Inflammatory macrophage treated with lipopolysaccharide for 4 hours (primary cell): ENCODE measurements around the gene CMTM1.
"Not testable (repeated sequence)": the region's sequence is repeated elsewhere in the genome, so short reads cannot be mapped to it uniquely, and the experiment has no call there.

Experiments
- DNase-seq: peaks from one replicate; pipeline ENCODE4 v3.0.0-alpha.2; 2020

CMTM1 gene

DNA sequence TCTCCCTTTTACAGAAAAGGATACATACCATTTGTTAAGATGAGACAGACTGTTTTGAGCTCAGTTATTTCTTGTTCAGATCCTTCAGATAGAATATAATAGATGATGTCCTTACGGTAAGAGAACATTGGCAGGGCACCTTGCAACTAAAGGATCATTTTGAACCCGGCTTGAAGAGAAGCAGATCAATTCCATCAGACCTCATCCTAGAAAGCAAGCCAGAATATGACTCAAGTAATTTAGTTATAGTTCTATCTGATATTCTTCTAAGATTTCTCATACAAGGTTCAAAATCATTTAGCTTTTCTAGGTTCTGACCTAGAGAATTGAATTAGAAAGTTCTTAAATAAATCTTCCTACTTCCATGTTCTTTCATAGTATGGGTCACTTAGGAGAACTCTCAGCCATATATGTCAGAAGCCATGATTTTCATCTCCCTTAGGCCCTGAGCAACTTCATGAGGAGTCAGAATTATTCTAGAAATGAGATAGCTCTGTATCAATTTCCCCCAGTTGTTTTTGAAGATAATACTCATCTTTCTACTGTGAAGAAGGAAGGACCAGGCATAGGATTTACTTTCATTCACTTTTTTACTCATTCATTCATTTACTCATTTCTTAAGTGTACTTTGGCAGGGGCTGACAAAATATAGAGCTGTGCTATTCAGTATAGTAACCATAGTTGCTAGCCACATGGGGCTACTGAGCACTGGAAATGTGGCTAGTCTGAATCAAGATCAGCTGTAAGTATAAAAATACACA lies 2.5 kb upstream of the CMTM1 start:
- DNase-seq: no peak

- not testable (repeated sequence) for DNase-seq
These were observed 1.0 kb downstream of the CMTM1 start for GRCh38 chr16:66567270-66567669.

- DNase-seq: no peak
These were observed 2.1 kb downstream of the CMTM1 start for GRCh38 chr16:66568355-66568754.

- DNase-seq: no peak
These were observed 2.9 kb downstream of the CMTM1 start for GRCh38 chr16:66569131-66569530.

DNA sequence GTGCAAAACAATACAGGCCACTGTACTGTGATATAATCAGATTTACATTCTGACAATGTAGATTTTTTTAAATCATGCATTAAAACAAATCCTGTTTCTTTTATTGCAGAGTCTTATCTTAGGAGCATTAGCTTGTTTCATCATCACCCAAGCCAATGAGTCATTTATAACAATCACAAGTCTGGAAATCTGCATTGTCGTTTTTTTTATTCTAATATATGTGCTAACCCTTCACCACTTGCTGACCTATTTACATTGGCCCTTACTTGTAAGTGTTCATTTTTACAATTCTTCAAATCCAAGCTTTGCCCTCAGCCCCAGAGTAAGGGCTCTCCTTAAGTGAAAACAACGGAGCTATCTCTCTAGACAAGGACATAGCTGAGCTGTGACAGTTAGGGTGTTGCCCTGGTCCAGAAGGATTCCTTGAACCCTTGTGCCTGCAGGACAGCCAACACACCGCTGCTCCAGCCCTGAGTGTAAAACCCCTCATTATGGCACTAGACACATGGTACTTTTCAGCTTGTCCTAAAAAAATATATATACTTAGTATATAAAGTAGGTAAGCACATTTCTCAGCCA lies 3.7 kb downstream of the CMTM1 start:
- DNase-seq: peak; percentile 75

DNA sequence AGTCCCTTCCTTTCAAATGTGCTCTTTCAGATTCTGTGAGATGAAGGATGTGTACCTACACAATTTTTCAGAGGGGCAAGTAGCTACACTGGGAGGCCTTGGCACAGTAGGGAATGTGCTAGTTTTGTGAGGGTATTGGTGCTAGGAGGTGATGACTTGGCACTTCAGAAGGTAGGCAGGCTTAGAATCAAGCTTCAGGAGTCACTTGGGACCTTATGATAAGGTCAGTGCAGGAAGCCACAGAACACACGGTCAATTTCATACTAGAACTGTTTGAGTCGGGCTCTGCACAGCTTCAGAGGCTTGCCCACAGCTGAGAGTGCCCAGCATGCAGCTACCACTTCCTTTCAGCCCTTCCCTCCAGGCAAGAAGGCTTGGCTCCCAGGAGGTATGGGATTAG lies 6.1 kb downstream of the CMTM1 start:
- no peak for DNase-seq

DNA sequence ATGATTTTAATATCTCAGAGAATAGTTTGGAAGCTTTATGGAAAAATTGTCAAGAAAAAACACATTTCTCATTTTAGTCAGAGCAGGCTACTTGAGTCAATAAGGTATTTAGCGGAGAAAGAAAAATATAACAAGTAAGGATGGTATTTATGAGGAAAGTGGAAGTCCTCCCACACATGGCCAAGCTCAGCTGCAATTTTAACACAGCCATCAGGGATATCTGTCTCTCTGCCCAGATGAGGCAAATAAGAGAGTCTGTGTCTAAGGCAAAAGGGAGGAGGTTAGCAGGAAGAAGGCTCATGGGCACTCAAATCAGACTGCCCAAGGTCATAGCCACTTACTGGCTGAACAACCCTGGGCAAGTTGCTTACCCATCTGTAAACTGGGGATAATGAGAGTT lies 7.8 kb downstream of the CMTM1 start:
- peak; percentile 39 for DNase-seq

GRCh38 chr16:66574531-66574930 lies 8.3 kb downstream of the CMTM1 start:
- no peak for DNase-seq

DNA sequence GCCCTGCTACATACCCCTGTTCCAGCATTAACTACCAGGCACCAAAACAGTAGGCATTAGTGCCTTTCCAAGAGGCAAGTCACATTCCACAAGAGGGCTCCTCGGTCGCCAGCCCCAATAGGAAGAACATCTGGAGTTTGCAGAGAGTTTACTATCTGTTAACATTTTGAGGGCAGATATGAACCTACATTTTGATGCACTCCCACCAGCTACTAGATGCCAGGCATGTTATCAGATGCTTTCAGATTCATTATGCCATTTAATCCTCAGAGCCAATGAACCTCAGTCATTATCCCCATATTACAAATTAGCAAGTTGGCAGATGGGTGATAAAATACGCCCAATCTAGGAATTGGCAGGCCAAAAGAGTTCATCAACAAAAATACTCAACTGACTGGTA lies 8.8 kb downstream of the CMTM1 start:
- DNase-seq: no peak

GRCh38 chr16:66576296-66576695 lies 10.1 kb downstream of the CMTM1 start:
- DNase-seq: no peak

- no peak for DNase-seq
These were observed 12.7 kb downstream of the CMTM1 start, which contains the start of gene CMTM2 for GRCh38 chr16:66578651-66579531. Gene CMTM2, plus strand, starts transcription at chr16:66579463. Its CDS starts 145 bp downstream, at chr16:66579608.

DNA sequence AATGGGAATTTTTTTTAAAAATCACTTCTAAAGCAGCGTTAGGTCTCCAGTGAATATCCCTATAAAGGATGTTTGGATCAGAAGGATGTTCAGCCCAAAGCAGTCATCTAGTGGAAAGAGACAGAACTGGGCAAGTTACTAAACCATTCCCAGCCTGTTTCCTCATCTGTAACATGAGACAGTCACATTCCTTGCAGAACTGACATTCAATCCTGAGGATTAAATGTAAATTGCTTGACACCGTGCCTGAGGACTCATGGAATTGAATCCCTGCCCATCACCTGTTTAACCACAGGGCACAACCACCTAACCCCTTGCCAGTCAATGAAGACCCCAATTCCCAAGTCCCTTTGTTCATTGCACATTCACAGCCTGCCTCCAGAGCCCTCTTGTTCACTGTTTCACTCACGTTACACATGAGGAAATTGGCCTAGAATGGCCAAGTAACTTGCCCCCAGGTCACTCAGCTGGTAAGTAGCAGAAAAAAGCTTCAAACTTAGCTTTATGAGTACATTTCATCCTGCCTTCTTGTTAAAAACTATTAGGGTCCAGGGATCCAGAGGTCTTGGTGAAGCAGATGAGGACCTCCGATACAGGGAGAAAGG lies 14.5 kb downstream of the CMTM1 start:
- peak; percentile 19 for DNase-seq

DNA sequence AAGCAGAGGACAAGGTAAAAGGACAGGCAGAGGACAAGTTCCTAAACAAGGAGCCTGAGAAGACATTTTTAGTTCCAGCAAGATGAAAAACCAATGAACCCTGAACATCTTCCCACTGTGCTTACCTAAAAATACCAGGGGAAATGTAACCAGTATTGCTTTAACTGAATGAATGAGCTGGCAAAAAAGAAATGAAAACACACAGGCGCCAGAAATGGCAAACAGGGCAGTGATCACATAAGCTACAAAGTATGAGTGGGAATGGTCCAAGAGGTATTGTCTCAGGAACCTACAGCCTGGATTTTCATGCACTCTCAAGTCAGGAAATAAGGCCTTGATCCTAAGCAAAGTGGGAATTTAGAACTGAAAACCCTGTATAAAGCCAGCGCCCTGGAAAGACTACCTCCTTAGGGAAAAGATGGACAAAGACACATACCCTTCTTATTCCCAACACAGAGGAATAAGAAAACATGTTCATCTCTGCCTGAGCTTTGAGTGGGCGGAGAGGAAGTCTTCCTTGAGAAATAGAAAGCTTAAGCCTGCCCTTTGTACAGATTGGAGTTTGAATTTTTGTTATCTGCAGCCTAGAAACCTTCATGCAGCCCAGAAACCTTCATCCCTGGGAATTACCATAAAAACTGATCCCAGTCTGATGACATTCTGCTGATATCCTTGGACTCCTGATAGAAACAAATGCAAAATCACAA lies 15.2 kb downstream of the CMTM1 start:
- peak; percentile 76 for DNase-seq

- peak; percentile 47 for DNase-seq
These were observed 19.4 kb downstream of the CMTM1 start for GRCh38 chr16:66585481-66586239.

- no peak for DNase-seq
These were observed 21.8 kb downstream of the CMTM1 start for GRCh38 chr16:66587881-66588600.

DNA sequence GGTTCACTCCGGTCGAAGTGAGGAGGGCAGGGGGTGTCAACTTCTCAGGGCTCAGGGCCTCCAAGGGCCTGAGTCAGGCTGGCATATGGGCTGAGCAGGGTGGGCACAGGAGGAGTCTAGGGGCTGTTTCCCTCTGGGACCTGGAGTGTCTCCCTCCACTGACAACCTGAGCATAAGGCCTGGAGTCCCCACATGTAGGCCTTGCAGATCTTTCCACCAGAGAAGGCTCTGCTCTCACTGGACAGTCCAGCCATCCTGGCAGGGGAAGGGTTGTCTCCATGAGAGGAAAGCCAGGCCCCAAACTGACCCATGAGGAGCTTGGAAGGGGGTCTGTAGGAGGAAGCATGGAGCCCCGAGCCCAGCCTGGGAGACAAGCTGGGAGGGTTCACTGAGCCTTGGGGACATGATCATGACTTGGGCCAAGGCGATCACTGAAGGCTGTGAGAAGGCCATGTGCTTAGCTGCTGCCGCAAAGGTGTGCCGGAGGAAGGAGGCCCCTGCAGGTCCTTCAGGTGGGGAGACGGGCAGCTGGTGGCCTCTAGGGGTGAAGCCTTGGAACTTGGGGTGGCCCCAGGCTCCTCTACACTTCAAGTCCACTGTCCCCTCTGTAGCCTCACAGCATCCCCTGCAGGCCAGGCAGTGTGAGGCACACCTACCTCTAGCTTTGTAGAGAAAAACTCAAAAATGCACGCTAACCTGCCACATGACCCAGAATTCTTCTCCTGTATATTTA lies 22.9 kb downstream of the CMTM1 start:
- DNase-seq: peak; percentile 60

GRCh38 chr16:66590322-66590721 lies 24.1 kb downstream of the CMTM1 start:
- peak; percentile 69 for DNase-seq

DNA sequence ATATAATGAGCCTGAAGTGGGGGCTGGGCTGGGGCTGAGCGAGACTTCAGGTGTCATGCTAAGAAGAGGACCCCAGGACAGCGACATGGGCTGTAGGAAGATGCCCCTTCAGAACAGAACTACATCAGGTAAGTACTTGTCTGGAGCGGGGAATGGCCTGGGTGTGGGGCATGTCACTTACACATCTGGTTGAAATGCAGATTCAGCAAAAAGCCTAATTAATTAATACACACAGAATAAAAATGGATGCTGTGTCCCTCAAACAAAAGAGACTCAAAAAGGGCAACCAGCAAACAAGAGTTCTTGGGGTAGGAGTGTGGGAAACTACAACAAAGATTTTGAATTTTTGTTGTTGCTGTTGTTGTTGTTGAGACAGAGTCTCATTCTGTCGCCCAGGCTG lies 24.8 kb downstream of the CMTM1 start:
- DNase-seq: no peak

DNA sequence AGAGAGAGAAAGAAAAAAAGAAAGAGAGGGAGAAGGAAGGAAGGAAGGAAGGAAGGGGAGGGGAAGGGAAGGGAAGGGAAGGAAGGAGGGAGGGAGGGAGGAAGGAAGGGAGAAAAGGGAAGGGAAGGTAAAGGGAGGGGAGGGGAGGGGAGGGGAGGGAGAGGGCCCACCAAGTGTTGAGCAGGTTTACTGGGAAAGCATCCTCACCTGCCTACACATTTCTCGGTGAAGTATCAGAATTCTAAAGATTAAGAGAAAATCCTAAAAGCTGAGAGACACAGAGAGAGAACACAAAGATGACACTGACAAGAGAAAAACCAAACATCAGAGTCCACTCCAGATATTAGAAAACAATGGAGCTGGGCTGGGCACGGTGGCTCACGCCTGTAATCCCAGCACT lies 26.0 kb downstream of the CMTM1 start:
- DNase-seq: no peak

GRCh38 chr16:66592814-66593213 lies 26.6 kb downstream of the CMTM1 start:
- no peak for DNase-seq
